Measurements from ENCODE around the gene CBX1. TPM values are rescaled to one million over a fixed set of nuclear protein-coding genes. Genes with fewer than 3 reads are reported as not detected.
"Not testable (repeated sequence)": the region's sequence is repeated elsewhere in the genome, so short reads cannot be mapped to it uniquely, and the experiment has no call there.

CBX1 gene
- total RNA-seq, 4 donors from 2014 or later = 3.7 to 28.3 (median 12.8) TPM

DNA sequence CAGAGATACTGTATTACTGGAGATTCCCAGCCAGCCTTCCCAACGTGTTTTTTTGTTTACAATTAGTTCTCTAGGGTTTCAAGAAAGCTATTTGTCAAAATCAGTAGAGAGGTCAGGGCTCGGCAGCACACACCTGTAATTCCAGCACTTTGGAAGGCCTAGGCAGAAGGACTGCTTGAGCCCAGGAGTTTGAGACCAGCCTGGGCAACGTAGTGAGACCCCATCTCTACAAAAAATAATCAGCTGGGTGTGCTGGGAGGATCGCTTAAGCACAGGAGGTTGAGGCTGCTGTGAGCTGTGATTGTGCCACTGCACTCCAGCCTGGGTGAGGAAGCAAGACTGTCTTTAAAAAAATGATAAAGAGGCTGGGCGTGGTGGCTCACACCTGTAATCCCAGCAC is 19.4 kb downstream of the CBX1 start:
- no peak for DNase-seq
- peaks cover 0 to 1% (median 0%) of the 10 kb centered on the region in 4 donors for H3K36me3 ChIP-seq
- H3K4me3 ChIP-seq = no peak overlapping the region
- intact Hi-C loops (cut with DNase I; ENCODE audit: low total_unique reads) (no loop called here), in situ Hi-C loops (cut with MboI; ENCODE audit: low pct_ligation_motif_present in 1 of 4, low pct_unique_long_range_greater_than_20kb in 1 of 4, low sequenced_read_pairs in 3 of 4) (loop anchor here in 3 of 4 donors (5.0 to 10.0 kb wide), 3 partner anchors 45 to 53 kb away; no protein-coding TSS in a partner anchor)
- no peaks in the 10 kb centered on the region for H3K9me3 ChIP-seq
- H3K27ac ChIP-seq = no peak overlapping the region
- no peaks in the 10 kb centered on the region for H3K27me3 ChIP-seq
- 61 to 77% methylated on average over 2 to 5 of the region's 5 CpGs for WGBS, 2 donors (ENCODE audit: low coverage in 1 of 2)
- TF ChIP-seq EP300 (IDR thresholded peaks at IDR 0.05; ENCODE audit: low read depth) (no peak), POLR2AphosphoS5 (IDR thresholded peaks at IDR 0.05) (no peak), POLR2A (IDR thresholded peaks at IDR 0.05) (no peak)
- TF ChIP-seq, protein P1, sequence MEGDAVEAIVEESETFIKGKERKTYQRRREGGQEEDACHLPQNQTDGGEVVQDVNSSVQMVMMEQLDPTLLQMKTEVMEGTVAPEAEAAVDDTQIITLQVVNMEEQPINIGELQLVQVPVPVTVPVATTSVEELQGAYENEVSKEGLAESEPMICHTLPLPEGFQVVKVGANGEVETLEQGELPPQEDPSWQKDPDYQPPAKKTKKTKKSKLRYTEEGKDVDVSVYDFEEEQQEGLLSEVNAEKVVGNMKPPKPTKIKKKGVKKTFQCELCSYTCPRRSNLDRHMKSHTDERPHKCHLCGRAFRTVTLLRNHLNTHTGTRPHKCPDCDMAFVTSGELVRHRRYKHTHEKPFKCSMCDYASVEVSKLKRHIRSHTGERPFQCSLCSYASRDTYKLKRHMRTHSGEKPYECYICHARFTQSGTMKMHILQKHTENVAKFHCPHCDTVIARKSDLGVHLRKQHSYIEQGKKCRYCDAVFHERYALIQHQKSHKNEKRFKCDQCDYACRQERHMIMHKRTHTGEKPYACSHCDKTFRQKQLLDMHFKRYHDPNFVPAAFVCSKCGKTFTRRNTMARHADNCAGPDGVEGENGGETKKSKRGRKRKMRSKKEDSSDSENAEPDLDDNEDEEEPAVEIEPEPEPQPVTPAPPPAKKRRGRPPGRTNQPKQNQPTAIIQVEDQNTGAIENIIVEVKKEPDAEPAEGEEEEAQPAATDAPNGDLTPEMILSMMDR (IDR thresholded peaks at IDR 0.05) = no peak
- H3K4me1 ChIP-seq = peaks cover 0 to 18% (median 17%) of the 10 kb centered on the region in 4 donors

DNA sequence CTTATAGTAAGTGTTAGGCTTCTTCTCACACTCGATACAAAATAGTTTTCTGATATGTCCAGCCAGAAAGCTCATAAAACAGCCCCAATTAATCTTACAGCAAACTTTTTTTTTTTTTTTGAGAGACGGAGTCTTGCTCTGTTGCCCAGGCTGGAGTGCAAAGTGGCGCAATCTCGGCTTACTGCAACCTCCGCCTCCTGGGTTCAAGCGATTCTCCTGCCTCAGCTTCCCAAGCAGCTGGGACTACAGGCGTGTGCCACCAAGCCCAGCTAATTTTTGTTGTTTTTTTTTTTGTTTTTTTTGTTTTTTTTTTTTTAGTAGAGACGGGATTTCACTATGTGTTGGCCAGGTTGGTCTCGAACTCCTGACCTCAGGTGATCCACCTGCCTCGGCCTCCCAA is 24.1 kb downstream of the CBX1 start:
- not testable (repeated sequence) for H3K4me3 ChIP-seq, H3K27me3 ChIP-seq, H3K9me3 ChIP-seq, H3K27ac ChIP-seq, H3K4me1 ChIP-seq, DNase-seq
- WGBS, 2 donors (ENCODE audit: low coverage in 1 of 2) = 89 to 94% methylated on average over 3 to 10 of the region's 10 CpGs
- in situ Hi-C loops (cut with MboI; ENCODE audit: low pct_ligation_motif_present in 1 of 4, low pct_unique_long_range_greater_than_20kb in 1 of 4, low sequenced_read_pairs in 3 of 4) = loop anchor here in 2 of 4 donors (10.0 kb wide), 1 partner anchor 52 kb away; no protein-coding TSS in a partner anchor
- intact Hi-C loops (cut with DNase I; ENCODE audit: low total_unique reads) = loop anchor here (10.0 kb wide), 1 partner anchor 48 kb away; no protein-coding TSS in a partner anchor
- H3K36me3 ChIP-seq = peaks cover 0 to 18% (median 6%) of the 10 kb centered on the region in 4 donors

DNA sequence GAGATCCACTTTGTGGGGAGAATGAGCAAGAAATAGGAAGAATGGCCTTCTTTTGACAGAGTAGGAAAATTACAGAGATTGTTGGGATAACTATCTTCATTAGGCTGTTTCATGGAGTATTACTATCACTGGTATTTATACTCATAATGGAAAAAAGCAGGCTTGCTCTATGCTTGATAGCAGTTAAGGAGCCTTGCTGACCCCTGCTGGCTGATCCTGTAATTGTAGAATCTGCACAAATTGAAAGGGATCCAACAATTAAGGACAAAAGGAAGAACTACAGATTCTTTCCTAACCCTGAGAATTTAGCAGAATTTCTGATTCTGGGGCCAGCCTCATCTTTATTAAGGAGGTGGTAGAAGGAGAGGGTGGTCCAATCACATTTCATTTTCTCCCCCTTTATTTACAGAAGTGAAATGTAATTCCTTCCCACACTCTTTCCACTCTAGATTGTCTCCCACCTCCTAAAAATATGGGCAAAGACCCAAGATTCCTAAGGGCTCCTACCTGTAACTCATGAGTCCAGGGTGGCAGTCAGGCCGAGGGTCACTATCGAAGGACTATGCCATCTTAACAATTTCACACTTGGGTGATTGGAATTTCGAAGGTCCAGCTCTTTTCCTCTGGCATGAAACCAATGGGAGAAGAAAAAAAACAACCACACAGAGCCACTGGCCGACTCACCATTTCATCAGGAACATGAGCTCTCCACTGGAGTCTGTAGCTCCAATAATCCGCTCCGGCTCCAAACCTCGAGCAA is 26.8 kb downstream of the CBX1 start:
- Histone ChIP-seq H3K4me1 (no peaks in the 10 kb centered on the region), H3K4me3 (no peak overlapping the region), H3K27ac (no peak overlapping the region), H3K27me3 (no peaks in the 10 kb centered on the region), H3K9me3 (no peaks in the 10 kb centered on the region), H3K36me3 (peaks cover 0 to 18% (median 9%) of the 10 kb centered on the region in 4 donors)
- in situ Hi-C loops (cut with MboI; ENCODE audit: low pct_ligation_motif_present in 1 of 4, low pct_unique_long_range_greater_than_20kb in 1 of 4, low sequenced_read_pairs in 3 of 4) (loop anchor here in 3 of 4 donors (5.0 to 10.0 kb wide), 2 partner anchors 42 to 50 kb away; no protein-coding TSS in a partner anchor), intact Hi-C loops (cut with DNase I; ENCODE audit: low total_unique reads) (loop anchor here (2.0 to 10.0 kb wide), 2 partner anchors 48 to 50 kb away; no protein-coding TSS in a partner anchor)
- 75 to 78% methylated on average over 7 of the region's 7 CpGs for WGBS, 2 donors (ENCODE audit: low coverage in 1 of 2)
- TF ChIP-seq POLR2AphosphoS5 (IDR thresholded peaks at IDR 0.05) = peak in 1 of 3 donors; percentile 31
- TF ChIP-seq POLR2A (IDR thresholded peaks at IDR 0.05) = no peak
- no peak for TF ChIP-seq EP300 (IDR thresholded peaks at IDR 0.05; ENCODE audit: low read depth)
- TF ChIP-seq, protein P1 (IDR thresholded peaks at IDR 0.05) = peak; percentile 72 to 91 (median 79)
- peak; percentile 84 for DNase-seq

DNA sequence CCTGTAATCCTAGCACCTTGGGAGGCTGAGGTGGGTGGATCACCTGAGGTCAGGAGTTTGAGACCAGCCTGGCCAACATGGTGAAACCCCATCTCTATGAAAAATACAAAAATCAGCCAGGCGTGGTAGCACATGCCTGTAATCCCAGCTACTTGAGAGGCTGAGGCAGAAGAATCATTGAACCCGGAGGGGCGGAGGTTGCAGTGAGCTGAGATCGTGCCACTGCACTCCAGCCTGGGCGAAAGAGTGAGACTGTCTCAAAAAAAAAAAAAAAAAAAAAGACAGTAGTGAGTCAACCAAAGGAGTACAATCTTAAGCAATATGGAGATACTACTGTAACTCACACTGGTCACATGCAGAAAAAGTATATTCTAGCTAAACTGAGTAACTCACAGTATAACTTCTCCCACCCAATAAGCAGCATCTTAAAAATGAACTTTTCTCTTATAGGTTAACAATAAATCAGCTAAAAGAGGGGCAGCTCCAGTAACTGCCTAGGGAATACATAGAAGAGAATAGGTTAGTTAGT is 27.6 kb downstream of the CBX1 start:
- 95 to 100% methylated on average over 4 to 5 of the region's 5 CpGs for WGBS, 2 donors (ENCODE audit: low coverage in 1 of 2)
- not testable (repeated sequence) for H3K4me3 ChIP-seq, DNase-seq, H3K9me3 ChIP-seq, H3K27me3 ChIP-seq, H3K27ac ChIP-seq, H3K4me1 ChIP-seq
- H3K36me3 ChIP-seq = peaks cover 0 to 23% (median 9%) of the 10 kb centered on the region in 4 donors
- in situ Hi-C loops (cut with MboI; ENCODE audit: low pct_ligation_motif_present in 1 of 4, low pct_unique_long_range_greater_than_20kb in 1 of 4, low sequenced_read_pairs in 3 of 4) = loop anchor here in 3 of 4 donors (5.0 to 10.0 kb wide), 2 partner anchors 41 to 49 kb away; no protein-coding TSS in a partner anchor
- intact Hi-C loops (cut with DNase I; ENCODE audit: low total_unique reads) = loop anchor here (2.0 to 10.0 kb wide), 2 partner anchors 47 to 51 kb away; no protein-coding TSS in a partner anchor

DNA sequence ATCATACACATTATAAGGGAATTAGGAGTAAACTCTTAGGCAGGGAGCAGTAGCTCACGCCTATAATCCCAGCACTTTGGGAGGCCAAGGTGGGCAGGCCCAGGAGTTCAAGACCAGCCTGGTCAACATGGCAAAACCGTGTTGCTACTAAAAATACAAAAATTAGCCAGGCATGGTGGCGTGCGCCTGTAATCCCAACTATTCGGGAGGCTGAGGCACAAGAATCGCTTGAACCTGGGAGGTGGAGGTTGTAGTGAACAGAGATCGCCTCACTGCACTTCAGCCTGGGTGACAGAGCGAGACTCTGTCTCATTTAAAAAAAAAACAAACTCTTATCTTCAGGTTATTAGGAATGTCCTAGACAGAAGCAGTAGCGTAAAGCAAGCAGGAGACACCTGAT is 28.5 kb downstream of the CBX1 start:
- WGBS, 2 donors (ENCODE audit: low coverage in 1 of 2) = 94 to 100% methylated on average over 3 to 9 of the region's 9 CpGs
- not testable (repeated sequence) for H3K9me3 ChIP-seq, H3K4me3 ChIP-seq, DNase-seq, H3K27ac ChIP-seq, H3K27me3 ChIP-seq, H3K4me1 ChIP-seq
- H3K36me3 ChIP-seq = peaks cover 0 to 23% (median 9%) of the 10 kb centered on the region in 4 donors
- in situ Hi-C loops (cut with MboI; ENCODE audit: low pct_ligation_motif_present in 1 of 4, low pct_unique_long_range_greater_than_20kb in 1 of 4, low sequenced_read_pairs in 3 of 4) = loop anchor here in 3 of 4 donors (5.0 to 10.0 kb wide), 2 partner anchors 41 to 48 kb away; no protein-coding TSS in a partner anchor
- intact Hi-C loops (cut with DNase I; ENCODE audit: low total_unique reads) = loop anchor here (10.0 kb wide), 1 partner anchor 52 kb away; no protein-coding TSS in a partner anchor

Measured in transverse colon (tissue), 4 donors.